ENCODE results near the gene NACC2. TPM values are rescaled to one million over a fixed set of nuclear protein-coding genes. Genes with fewer than 3 reads are reported as not detected.

The NACC2 gene
- total and polyA plus RNA-seq, 2 of the 8 experiments (the other 6 are each of a cell fraction or from before 2014, with no cell fraction given), result 8.3 to 14.0 TPM

DNA sequence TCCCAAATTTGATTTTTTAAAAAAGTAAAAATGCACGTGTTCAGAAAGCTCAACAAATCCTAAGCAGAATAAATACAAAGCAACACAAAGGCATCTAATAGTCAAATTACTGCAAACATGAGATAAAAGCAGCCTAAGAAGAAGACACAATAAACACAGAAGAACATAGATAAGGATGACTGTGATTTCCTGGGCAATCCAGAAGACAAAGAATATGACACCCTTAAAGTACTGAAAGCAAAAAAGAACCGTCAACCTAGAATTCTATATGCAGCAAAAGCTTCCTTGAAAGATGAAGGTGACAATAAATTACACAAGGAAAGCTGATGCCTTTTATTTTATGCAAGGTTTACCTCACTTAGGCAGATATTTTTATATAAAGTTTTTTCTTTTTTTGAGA, 58.2 kb downstream of the NACC2 start:
- Histone ChIP-seq H3K4me3 (ENCODE audit: extremely low read depth in 1 of 4, insufficient read depth in 2 of 4, low read depth in 3 of 4, low read length in 4 of 4) (no peak overlapping the region), H2BK120ac (replicated peaks; ENCODE audit: low read depth, low read length) (no peak overlapping the region), H4K20me1 (replicated peaks in 1 of 2; ENCODE audit: control insufficient read depth in 1 of 2, insufficient read depth in 2 of 2, low read length in 2 of 2) (no peaks in the 10 kb centered on the region), H2BK15ac (ENCODE audit: low read length) (no peak overlapping the region), H4K5ac (ENCODE audit: insufficient read length, low read depth, low read length) (no peak overlapping the region), H3K4ac (replicated peaks; ENCODE audit: insufficient read length, low read depth, low read length) (no peak overlapping the region), H3K9ac (replicated peaks in 1 of 4; ENCODE audit: extremely low read depth in 1 of 4, low read depth in 3 of 4, low read length in 3 of 4) (no peak overlapping the region), H3K79me2 (ENCODE audit: control insufficient read depth in 1 of 2, insufficient read depth in 2 of 2, low read length in 2 of 2) (peaks cover 0 to 4% of the 10 kb centered on the region in 2 experiments; a peak in 2 of 4 replicates), H3K56ac (replicated peaks; ENCODE audit: insufficient read length, low read depth, low read length) (no peak overlapping the region), H2BK12ac (ENCODE audit: low read depth, low read length) (no peak overlapping the region), H3K4me1 (replicated peaks in 1 of 4; ENCODE audit: control insufficient read depth in 3 of 4, insufficient read depth in 4 of 4, low read length in 3 of 4) (no peaks in the 10 kb centered on the region), H3K14ac (ENCODE audit: insufficient read length) (no peak overlapping the region), H3K4me2 (ENCODE audit: insufficient read depth in 1 of 2, low read depth in 2 of 2, low read length in 2 of 2) (no peak overlapping the region), H3K36me3 (ENCODE audit: control insufficient read depth in 2 of 4, insufficient read depth in 4 of 4, low read length in 3 of 4) (no peaks in the 10 kb centered on the region), H2BK5ac (ENCODE audit: low read depth, low read length) (no peak overlapping the region), H3K27me3 (replicated peaks in 1 of 4; ENCODE audit: control insufficient read depth in 3 of 4, extremely low read depth in 1 of 4, insufficient read depth in 3 of 4, low read length in 3 of 4) (no peaks in the 10 kb centered on the region), H3K23ac (ENCODE audit: insufficient read length) (no peak overlapping the region), H3K18ac (ENCODE audit: extremely low read depth, low read length) (no peak overlapping the region), H2BK20ac (ENCODE audit: low read length) (no peak overlapping the region), H2AFZ (ENCODE audit: low read length) (no peak overlapping the region), H3K79me1 (ENCODE audit: low read depth, low read length) (0 out of 2 replicates have a peak, but pooled peaks cover 2% of the 10 kb centered on the region), H3K9me3 (ENCODE audit: insufficient read depth in 2 of 2, low read depth in 1 of 2, low read length in 1 of 2) (no peaks in the 10 kb centered on the region), H3K27ac (ENCODE audit: low read depth, low read length) (no peak overlapping the region), H4K91ac (replicated peaks; ENCODE audit: insufficient read length, low read length) (no peak overlapping the region), H3K23me2 (ENCODE audit: low read depth, low read length) (peaks cover 1% of the 10 kb centered on the region; the same call in 1 of the 2 replicates), H4K8ac (ENCODE audit: extremely low read depth, insufficient read depth, low read length) (no peak overlapping the region), H2AK5ac (ENCODE audit: low read depth, low read length) (no peak overlapping the region)
- WGBS, 2 experiments (ENCODE audit: extremely low coverage in 1 of 2, insufficient coverage in 1 of 2, insufficient read length in 1 of 2, insufficient replicate concordance in 2 of 2, low coverage in 1 of 2, low lambda C conversion rate in 2 of 2, missing lambda C conversion rate in 1 of 2), result 91% methylated on average over 2 of the region's 2 CpGs; no CpG with 5 or more reads in 1 of the 2 experiments
- FAIRE-seq (no peak), DNase-seq (ENCODE audit: low read depth in 1 of 2, low spot score in 2 of 2) (no peak)
- ChIA-PET CTCF (ENCODE audit: partially characterized antibody) (interaction anchor here (0.8 to 1.4 kb wide), 4 partner anchors 11 to 109 kb away, joined by 3 to 4 read pairs (median 3); no protein-coding TSS in a partner anchor), POLR2A (ENCODE audit: partially characterized antibody) (no interaction called here)
- TF ChIP-seq SIX5 (IDR thresholded peaks at IDR 0.05; ENCODE audit: low read depth, low read length), result no peak
- TF ChIP-seq, protein P1, sequence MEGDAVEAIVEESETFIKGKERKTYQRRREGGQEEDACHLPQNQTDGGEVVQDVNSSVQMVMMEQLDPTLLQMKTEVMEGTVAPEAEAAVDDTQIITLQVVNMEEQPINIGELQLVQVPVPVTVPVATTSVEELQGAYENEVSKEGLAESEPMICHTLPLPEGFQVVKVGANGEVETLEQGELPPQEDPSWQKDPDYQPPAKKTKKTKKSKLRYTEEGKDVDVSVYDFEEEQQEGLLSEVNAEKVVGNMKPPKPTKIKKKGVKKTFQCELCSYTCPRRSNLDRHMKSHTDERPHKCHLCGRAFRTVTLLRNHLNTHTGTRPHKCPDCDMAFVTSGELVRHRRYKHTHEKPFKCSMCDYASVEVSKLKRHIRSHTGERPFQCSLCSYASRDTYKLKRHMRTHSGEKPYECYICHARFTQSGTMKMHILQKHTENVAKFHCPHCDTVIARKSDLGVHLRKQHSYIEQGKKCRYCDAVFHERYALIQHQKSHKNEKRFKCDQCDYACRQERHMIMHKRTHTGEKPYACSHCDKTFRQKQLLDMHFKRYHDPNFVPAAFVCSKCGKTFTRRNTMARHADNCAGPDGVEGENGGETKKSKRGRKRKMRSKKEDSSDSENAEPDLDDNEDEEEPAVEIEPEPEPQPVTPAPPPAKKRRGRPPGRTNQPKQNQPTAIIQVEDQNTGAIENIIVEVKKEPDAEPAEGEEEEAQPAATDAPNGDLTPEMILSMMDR (IDR thresholded peaks at IDR 0.05; ENCODE audit: control extremely low read depth in 1 of 3, insufficient read depth in 1 of 3, low read depth in 1 of 3, low read length in 3 of 3), result no peak
- no peak for TF ChIP-seq TAF7 (optimal IDR thresholded peaks at IDR 0.05; ENCODE audit: borderline replicate concordance, low read depth, low read length)
- TF ChIP-seq KDM1A (IDR thresholded peaks at IDR 0.05; ENCODE audit: borderline replicate concordance, low read length), result no peak
- TF ChIP-seq, protein P2, sequence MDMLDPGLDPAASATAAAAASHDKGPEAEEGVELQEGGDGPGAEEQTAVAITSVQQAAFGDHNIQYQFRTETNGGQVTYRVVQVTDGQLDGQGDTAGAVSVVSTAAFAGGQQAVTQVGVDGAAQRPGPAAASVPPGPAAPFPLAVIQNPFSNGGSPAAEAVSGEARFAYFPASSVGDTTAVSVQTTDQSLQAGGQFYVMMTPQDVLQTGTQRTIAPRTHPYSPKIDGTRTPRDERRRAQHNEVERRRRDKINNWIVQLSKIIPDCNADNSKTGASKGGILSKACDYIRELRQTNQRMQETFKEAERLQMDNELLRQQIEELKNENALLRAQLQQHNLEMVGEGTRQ (IDR thresholded peaks at IDR 0.05; ENCODE audit: low read length), result no peak
- TF ChIP-seq, protein P3, sequence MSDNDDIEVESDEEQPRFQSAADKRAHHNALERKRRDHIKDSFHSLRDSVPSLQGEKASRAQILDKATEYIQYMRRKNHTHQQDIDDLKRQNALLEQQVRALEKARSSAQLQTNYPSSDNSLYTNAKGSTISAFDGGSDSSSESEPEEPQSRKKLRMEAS (IDR thresholded peaks at IDR 0.05), result no peak
- TF ChIP-seq CBX5 (IDR thresholded peaks at IDR 0.05; ENCODE audit: low read depth, low read length), result no peak
- TF ChIP-seq CBX8 (IDR thresholded peaks at IDR 0.05; ENCODE audit: borderline replicate concordance, low read depth, low read length), result no peak
- no peak for TF ChIP-seq NRF1 (IDR thresholded peaks at IDR 0.05; ENCODE audit: low read depth, low read length)
- TF ChIP-seq SUZ12 (IDR thresholded peaks at IDR 0.05; ENCODE audit: low read length), result no peak
